HepG2 (cell line): ENCODE data around the gene FKBP1A. TPM values are rescaled to one million over a fixed set of nuclear protein-coding genes. Genes with fewer than 3 reads are reported as not detected.

Source experiments
- AHDC1 ChIP-seq: sonication (generic); formaldehyde crosslinking; IDR thresholded peaks from 2 replicates; pipeline ENCODE4 v1.5.1; 2020; ENCODE audit warnings: mild to moderate bottlenecking, missing genetic modification reagents, borderline replicate concordance
- ARID3A ChIP-seq: IDR thresholded peaks from 2 replicates; pipeline ENCODE4 v1.6.1; 2012; ENCODE audit warnings: low read depth, low read length, improper control_type of control experiment
- FOXA1 ChIP-seq, 2 experiments: fragments of 450-650 bp in 1 of 2; sonication (generic) in 1 of 2; formaldehyde crosslinking in 1 of 2; IDR thresholded peaks; 2 replicates each; pipeline versions ENCODE4 v1.4.0 to v1.6.1; 2016 to 2020; ENCODE audit warnings: missing genetic modification reagents in 1 of 2
- FOXP4 ChIP-seq: sonication (generic); formaldehyde crosslinking; IDR thresholded peaks from 2 replicates; pipeline ENCODE4 v1.4.0; 2020; ENCODE audit warnings: missing genetic modification reagents
- MEIS2 ChIP-seq: sonication (generic); formaldehyde crosslinking; IDR thresholded peaks from 2 replicates; pipeline ENCODE4 v1.9.0; 2021; ENCODE audit warnings: mild to moderate bottlenecking, missing genetic modification reagents
- NAIF1 ChIP-seq: sonication (generic); formaldehyde crosslinking; IDR thresholded peaks from 2 replicates; pipeline ENCODE4 v1.5.0; 2020; ENCODE audit warnings: mild to moderate bottlenecking, missing genetic modification reagents, borderline replicate concordance
- NR2F2 ChIP-seq: IDR thresholded peaks from 2 replicates; pipeline ENCODE4 v1.6.1; 2012; ENCODE audit warnings: low read depth, inconsistent platforms, borderline replicate concordance
- XRCC5 ChIP-seq: fragments of 200-400 bp; formaldehyde crosslinking; optimal IDR thresholded peaks from 2 replicates; pipeline ENCODE3; 2017; ENCODE audit warnings: mild to moderate bottlenecking, low read length
- ZNF318 ChIP-seq: sonication (generic); formaldehyde crosslinking; IDR thresholded peaks from 2 replicates; pipeline ENCODE4 v1.4.0; 2020; ENCODE audit warnings: mild to moderate bottlenecking, missing genetic modification reagents
- ZNF382 ChIP-seq: sonication (generic); formaldehyde crosslinking; IDR thresholded peaks from 2 replicates; pipeline ENCODE4 v1.5.0; 2020; ENCODE audit warnings: missing genetic modification reagents, mild to moderate bottlenecking, borderline replicate concordance
- polyA plus RNA-seq, 8 experiments: library from polyadenylated mRNA; depleted of rRNA in 3 of 8; stranded (reverse) in 7 of 8; unstranded in 1 of 8; fragments of >200 nt; fragmentation: Illumina TruSeq in 4 of 8; extraction: Trizol in 4 of 8; gene quantifications; 2 replicates each; pipeline versions ENCODE4 v1.2.1 to v1.2.3, GENCODE V29; 2011 to 2016; ENCODE audit warnings: low read depth in 4 of 8, missing spikeins in 1 of 8, mixed read lengths in 1 of 8; ENCODE audit not compliant: insufficient read depth in 1 of 8
- total RNA-seq, 5 experiments: library from RNA; depleted of rRNA; stranded (reverse); fragments of >200 nt; fragmentation: Illumina TruSeq; extraction: Trizol; gene quantifications; 2 replicates each; pipeline ENCODE4 v1.2.3, GENCODE V29; 2016; ENCODE audit warnings: low read depth in 1 of 5

FKBP1A gene
- total and polyA plus RNA-seq, 2 of the 13 experiments (the other 11 are each of a cell fraction or from before 2014, with no cell fraction given) = 119 to 468 TPM

- TF ChIP-seq ARID3A (no peak), FOXA1 (IDR thresholded peaks at IDR 0.05) (no peak), FOXA1 (CRISPR knock-in tag; IDR thresholded peaks at IDR 0.05) (peak; percentile 81), ZNF382 (CRISPR knock-in tag) (no peak), AHDC1 (CRISPR knock-in tag) (0 out of 2 replicates have a peak, but pooled peaks have one; percentile 29), FOXP4 (CRISPR knock-in tag) (peak; percentile 77), NAIF1 (CRISPR knock-in tag) (no peak), ZNF318 (CRISPR knock-in tag) (no peak), NR2F2 (no peak), XRCC5 (peak; percentile 78), MEIS2 (no peak)
These were observed 44.5 kb upstream of the FKBP1A start (continued) for GRCh38 chr20:1437235-1437904.
